PC-9 (cell line): ENCODE data around the gene SSR3.

Experiments
- CTCF ChIP-seq: fragments of 200-600 bp; sonication (generic); conservative IDR thresholded peaks from 2 replicates; pipeline ENCODE4 v1.6.1; 2017; ENCODE audit warnings: mixed run types, antibody characterized with exemption, mild to moderate bottlenecking, moderate library complexity
- EZH2 ChIP-seq: fragments of 200-600 bp; sonication (generic); IDR thresholded peaks from 2 replicates; pipeline ENCODE4 v1.8.0; 2017; ENCODE audit warnings: antibody characterized with exemption, low read depth

DNA sequence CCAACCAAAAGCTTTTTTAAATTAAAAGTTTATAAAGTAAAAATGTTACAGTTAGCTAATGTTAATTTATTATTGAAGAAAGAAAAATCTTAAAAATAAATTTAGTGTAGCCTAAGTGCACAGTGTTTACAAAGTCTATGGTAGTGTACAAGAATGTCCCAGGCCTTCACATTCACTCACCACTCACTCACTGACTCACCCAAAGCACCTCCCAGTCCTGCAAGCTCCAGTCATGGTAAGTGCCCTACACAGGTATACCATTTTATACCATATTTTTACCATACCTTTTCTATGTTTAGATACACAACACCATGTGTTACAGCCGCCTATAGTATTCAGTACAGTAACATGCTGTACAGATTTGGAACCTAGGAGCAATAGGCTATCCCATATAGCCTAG lies 29.1 kb downstream of the SSR3 start:
- no peak for TF ChIP-seq CTCF
- no peak for TF ChIP-seq EZH2
